Subcutaneous adipose tissue (tissue), 4 donors: ENCODE data around the gene TBL2. TPM values are rescaled to one million over a fixed set of nuclear protein-coding genes. Genes with fewer than 3 reads are reported as not detected.

Experiments
- CTCF ChIP-seq: fragments of 450-650 bp; IDR thresholded peaks from one replicate; pipeline ENCODE4 v1.5.1; 2016; ENCODE audit warnings: low read depth, mild to moderate bottlenecking, control low read depth, antibody characterized with exemption, moderate library complexity
- total RNA-seq, 4 donors: library from RNA; depleted of rRNA; stranded (reverse); fragments of >200 nt; gene quantifications; one replicate each; pipeline ENCODE4 v1.1.0, GENCODE V29; 2016

TBL2 gene
- total RNA-seq, 4 donors from 2014 or later = 32.3 to 43.0 (median 37.1) TPM

GRCh38 chr7:73582664-73583202 is 4.4 kb upstream of the TBL2 start:
- TF ChIP-seq CTCF = no peak

GRCh38 chr7:73577627-73578341 is 595 bp downstream of the TBL2 start:
- TF ChIP-seq CTCF = no peak

- no peak for TF ChIP-seq CTCF
These were observed 4.6 kb downstream of the TBL2 start for GRCh38 chr7:73573791-73574190.

- no peak for TF ChIP-seq CTCF
These were observed 5.1 kb downstream of the TBL2 start for GRCh38 chr7:73573276-73573675.

- no peak for TF ChIP-seq CTCF
These were observed 5.6 kb downstream of the TBL2 start for GRCh38 chr7:73572767-73573186.

GRCh38 chr7:73570977-73571376 is 7.4 kb downstream of the TBL2 start:
- TF ChIP-seq CTCF = no peak

GRCh38 chr7:73570521-73570920 is 7.9 kb downstream of the TBL2 start:
- TF ChIP-seq CTCF = no peak
